Activated CD4-positive, CD25-positive, alpha-beta regulatory T cell treated with anti-CD3 and anti-CD28 coated beads, Interleukin-2, amount 50 U/mL, for 24 hours (primary cell): ENCODE measurements around the gene AGTR1.
"Not testable (repeated sequence)": the region's sequence is repeated elsewhere in the genome, so short reads cannot be mapped to it uniquely, and the experiment has no call there.

ENCODE experiments used
- ATAC-seq, 2 donors: fragments of 150-1000 bp; cut with Tn5 transposase; one replicate each; pipeline ENCODE4 v1.10.0; 2021; ENCODE audit warnings: mild to moderate bottlenecking in 1 of 2, moderate library complexity in 1 of 2

The AGTR1 gene

GRCh38 chr3:148718982-148719862 is 21.5 kb downstream of the AGTR1 start:
- no peak for ATAC-seq

GRCh38 chr3:148720873-148721272 is 23.2 kb downstream of the AGTR1 start:
- ATAC-seq = no peak

GRCh38 chr3:148723631-148724030 is 25.9 kb downstream of the AGTR1 start:
- no peak for ATAC-seq

GRCh38 chr3:148727231-148727630 is 29.5 kb downstream of the AGTR1 start:
- peak in 1 of 2 donors; percentile 20 for ATAC-seq

- no peak for ATAC-seq
Observed at GRCh38 chr3:148728753-148729152, 31.1 kb downstream of the AGTR1 start.

GRCh38 chr3:148729476-148730055 is 31.9 kb downstream of the AGTR1 start:
- no peak for ATAC-seq

- ATAC-seq = no peak
Observed at GRCh38 chr3:148730676-148731075, 33.0 kb downstream of the AGTR1 start.

- ATAC-seq = no peak
Observed at GRCh38 chr3:148735597-148735996, 37.9 kb downstream of the AGTR1 start.

- no peak for ATAC-seq
Observed at GRCh38 chr3:148736086-148736485, 38.4 kb downstream of the AGTR1 start.

GRCh38 chr3:148737104-148737530 is 39.4 kb downstream of the AGTR1 start:
- no peak for ATAC-seq

- no peak for ATAC-seq
Observed at GRCh38 chr3:148739720-148740119, 42.0 kb downstream of the AGTR1 start.

GRCh38 chr3:148740291-148740690 is 42.6 kb downstream of the AGTR1 start:
- ATAC-seq = no peak

GRCh38 chr3:148741219-148741618 is 43.5 kb downstream of the AGTR1 start:
- ATAC-seq = no peak

GRCh38 chr3:148742118-148742517 is 44.4 kb downstream of the AGTR1 start:
- ATAC-seq = no peak

GRCh38 chr3:148746053-148746452 is 48.4 kb downstream of the AGTR1 start:
- no peak for ATAC-seq

GRCh38 chr3:148748283-148748682 is 50.6 kb downstream of the AGTR1 start:
- no peak for ATAC-seq

- no peak for ATAC-seq
Observed at GRCh38 chr3:148750296-148750695, 52.6 kb downstream of the AGTR1 start.

- no peak for ATAC-seq
Observed at GRCh38 chr3:148751461-148751860, 53.8 kb downstream of the AGTR1 start.

GRCh38 chr3:148753385-148753784 is 55.7 kb downstream of the AGTR1 start:
- ATAC-seq = not testable (repeated sequence)

- ATAC-seq = no peak
Observed at GRCh38 chr3:148755570-148755969, 57.9 kb downstream of the AGTR1 start.

- ATAC-seq = no peak
Observed at GRCh38 chr3:148756311-148756710, 58.6 kb downstream of the AGTR1 start.

GRCh38 chr3:148757238-148758215 is 59.8 kb downstream of the AGTR1 start:
- ATAC-seq = no peak

GRCh38 chr3:148758303-148758884 is 60.7 kb downstream of the AGTR1 start:
- no peak for ATAC-seq
